Mucosa of gallbladder (tissue), 1 donor: ENCODE results near the gene ABCB8. TPM values are rescaled to one million over a fixed set of nuclear protein-coding genes. Genes with fewer than 3 reads are reported as not detected.

Source experiments
- DNase-seq: peaks from one replicate; pipeline ENCODE4 v3.0.0-alpha.2; 2020; ENCODE audit warnings: low spot score
- total RNA-seq: library from RNA; stranded (reverse); gene quantifications from one replicate; pipeline ENCODE4 v1.2.1, GENCODE V29; 2021
- donor health status: DM: no; HTN: no; CAD: no.

Gene ABCB8
- total RNA-seq, 1 donor from 2014 or later = 43.9 TPM

DNA sequence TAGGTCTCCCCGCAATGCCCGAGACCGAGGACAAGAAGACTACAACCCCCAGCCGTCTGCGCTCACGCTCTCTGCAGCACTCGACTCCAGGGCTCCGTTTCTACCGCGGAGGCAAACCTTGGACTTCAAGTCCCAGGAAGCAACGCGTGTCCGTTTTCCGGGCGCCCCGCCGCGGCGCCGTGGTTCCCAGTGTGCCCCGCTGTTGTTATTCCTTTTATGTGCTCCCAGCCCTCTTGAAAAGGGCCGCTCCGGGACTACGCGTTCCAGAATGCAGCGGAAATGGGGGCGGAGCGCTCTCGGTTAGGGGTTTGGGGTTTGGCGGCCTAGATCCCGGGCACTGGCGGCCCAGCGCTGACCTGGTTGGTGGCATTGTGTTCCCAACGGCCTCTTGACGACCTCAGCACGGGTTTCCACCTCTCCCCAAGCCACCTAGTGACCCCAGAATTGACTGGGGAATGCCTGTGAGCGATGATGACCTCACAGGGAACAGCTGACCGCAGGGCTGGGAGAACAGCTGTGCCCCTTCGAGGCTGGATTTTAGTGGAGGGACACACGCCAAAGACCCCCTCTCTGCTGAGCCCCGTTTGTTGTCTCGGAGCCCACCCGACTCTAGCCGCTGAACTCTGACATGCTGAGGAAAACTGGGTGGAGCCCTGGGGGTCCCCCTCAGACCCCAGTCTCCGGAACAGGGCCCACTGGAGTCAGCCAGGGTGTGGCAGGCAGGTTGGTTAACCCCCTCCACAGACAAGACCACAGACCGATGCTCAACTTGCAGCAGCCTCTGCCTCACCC is 29.9 kb downstream of the ABCB8 start:
- peak; percentile 99 for DNase-seq

DNA sequence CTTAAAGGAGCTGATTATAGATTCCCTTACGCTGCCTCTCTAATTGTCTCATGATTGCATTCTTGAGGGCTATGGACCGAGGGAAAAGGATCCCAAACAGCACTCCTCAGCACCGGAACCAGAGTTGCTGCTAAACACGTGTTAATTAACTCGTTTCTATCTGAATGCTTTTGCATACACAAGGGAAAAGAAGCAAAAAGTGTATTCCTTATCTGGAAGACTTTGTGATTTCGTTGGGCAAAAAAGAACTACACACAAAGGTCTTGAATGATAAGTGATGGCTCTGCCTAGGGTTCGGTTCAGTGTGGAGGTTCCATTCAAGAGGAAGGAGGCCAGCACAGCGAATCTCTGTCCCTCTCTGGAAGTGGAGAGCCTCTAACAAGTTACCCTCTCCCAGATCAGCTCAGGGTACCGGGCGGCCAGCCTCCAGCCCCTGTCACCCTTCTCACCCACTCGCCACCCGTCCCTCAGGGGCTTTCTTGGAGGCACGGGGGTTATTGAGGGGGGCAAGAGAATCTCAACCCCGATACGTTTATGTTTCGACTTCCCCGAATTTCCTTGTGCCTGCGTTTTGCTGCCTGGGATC is 30.6 kb downstream of the ABCB8 start:
- no peak for DNase-seq

DNA sequence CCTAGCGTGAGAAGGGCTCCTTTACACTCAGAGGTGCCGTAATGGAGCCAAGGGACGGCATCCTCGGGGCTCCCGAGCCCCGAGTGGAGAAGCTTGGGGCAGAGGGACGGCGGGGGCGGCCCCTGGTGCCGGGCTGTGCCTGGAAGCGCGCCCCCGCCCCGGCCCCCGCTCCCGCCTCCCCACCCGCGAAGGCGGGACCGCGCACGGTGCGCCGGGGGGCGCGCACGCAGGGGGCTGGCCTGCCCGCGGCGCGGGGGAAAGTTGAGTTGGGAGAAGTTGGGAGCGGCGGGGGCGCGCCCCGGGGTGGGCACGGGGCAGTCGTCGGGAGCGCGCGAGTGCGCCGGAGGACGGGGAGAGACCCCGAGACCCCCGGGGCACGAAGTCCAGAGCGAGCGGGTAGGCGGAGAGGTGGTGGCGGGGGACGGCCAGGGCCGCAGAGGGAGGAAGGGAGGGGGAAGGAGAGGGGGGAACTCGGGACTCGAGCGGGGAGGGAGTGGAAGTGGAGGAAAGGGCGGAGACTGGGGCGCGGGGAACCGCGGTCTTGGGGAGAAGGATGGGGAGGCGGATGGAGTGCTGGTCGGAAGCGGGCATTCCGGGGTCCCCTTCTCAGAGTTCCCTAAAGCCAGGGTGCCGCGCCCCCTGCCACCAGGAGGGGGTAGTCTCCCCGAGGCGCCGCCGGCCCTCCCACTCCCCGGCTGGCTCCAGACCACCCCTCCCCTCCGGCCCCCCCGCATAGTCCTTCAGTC is 31.3 kb downstream of the ABCB8 start, which contains the start of gene SLC4A2:
Gene SLC4A2 (plus strand): TSS at position 223 of the 746 bp plus-strand sequence. CDS start 2,399 bp downstream, outside the sequence.
- DNase-seq = peak; percentile 69

DNA sequence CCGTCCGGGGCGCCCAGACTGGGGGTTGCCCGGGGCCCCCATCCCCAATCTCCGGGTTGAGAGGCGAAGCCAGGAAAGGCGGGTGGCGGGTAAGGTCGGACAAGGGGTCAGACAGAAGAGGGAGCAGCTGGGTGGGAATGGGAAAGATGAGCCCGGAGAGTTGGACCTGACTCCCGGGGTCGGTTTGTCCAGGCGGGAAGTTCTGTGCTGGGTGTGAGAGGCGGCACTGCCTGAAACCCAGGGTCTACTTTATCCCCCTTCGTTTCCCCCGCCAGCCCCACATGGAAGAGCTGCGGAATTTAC is 31.8 kb downstream of the ABCB8 start:
- DNase-seq = no peak

DNA sequence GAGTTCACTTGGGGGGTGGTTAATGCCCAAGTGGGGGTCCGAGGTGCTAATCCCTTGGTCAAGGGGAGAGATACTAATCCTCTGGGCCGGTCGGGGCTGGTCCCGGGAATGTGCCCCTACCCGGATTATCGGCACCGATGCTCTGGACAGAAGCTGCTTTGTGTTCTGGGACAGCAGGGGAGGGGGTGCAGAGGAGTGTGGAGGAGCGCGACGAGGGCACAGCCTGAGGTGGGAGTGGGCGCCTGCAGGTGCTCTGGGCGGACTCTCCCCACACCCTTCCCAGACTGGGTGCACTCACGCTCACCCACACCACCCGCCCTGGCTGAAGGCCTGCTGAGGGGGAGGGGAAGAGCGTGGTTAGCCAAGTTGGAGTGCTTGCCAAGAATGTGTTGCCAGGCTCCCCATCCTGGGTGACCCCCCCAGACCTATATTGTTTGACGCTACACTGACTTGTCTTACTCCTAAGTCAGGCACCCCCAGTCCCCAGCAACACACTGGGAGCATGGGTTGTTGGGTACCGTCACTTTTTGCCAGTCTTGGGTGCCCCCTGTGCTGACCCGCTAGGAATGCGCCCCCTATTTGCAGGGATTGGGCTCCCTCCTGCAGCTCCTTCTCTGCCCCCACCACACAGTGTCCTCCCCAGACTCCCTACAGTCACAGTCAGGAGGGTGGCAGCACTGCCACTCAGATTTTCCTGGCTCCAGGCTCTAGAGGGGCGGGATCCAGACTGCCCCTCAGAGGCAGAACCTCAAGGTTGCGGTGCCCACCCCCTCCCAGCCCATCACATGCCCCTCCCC is 32.4 kb downstream of the ABCB8 start:
- peak; percentile 57 for DNase-seq

DNA sequence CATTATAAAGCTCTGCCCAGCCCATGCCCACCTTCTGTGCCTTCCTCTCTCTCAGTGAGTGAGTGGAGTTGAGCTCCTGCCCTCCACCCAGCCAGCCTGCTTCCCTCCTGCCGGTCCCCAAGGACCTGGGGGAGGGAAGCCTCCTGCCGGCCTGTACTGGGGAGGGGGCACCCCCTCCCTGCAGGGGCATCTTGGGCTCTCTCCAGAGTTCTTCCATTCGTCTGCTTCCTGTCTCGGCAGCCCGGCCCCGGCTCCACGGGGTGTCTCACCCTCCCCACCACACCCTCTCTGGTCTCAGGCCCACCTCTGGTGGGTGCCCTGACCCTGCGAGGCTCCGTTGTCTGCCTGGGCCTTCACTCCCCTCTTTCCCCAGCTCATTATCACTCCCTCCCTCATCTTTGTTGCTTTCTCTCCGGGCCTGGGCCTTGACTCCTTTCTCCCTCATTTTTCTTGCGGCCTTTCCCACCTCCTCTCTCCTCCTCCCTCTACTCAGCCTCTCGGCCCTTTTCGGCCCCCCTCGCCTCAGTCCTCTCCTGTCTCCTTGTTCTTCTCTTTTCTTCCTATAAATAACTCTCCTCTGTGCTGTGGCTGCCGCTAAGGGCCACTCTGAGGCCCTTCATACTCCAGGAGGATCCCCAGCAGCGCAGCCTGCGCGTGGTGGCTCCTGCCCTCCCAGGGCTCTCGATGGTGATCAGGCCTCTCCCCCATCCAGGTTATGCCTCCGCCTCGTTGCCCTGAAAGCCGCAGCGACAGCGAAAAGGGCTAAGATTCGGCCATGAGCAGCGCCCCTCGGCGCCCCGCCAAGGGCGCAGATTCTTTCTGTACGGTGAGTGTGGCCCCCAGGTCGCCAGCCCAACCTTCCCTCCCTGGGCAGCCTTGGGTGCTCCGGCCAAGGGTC is 33.2 kb downstream of the ABCB8 start:
- no peak for DNase-seq

DNA sequence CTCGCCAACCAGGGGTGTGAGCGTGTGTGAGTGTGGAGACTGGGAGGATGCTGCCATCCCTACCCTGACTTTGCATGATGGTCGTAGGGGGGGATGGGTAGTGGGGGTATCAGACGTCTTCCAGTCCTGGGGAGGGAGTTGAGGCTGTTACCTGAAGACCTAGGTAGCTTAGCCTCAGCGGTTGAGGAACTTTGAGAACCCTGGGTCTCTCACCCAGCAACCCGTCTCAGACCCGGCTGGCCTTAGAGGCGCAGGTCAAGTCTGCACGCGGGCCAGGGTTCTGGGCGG is 33.8 kb downstream of the ABCB8 start:
- DNase-seq = no peak

DNA sequence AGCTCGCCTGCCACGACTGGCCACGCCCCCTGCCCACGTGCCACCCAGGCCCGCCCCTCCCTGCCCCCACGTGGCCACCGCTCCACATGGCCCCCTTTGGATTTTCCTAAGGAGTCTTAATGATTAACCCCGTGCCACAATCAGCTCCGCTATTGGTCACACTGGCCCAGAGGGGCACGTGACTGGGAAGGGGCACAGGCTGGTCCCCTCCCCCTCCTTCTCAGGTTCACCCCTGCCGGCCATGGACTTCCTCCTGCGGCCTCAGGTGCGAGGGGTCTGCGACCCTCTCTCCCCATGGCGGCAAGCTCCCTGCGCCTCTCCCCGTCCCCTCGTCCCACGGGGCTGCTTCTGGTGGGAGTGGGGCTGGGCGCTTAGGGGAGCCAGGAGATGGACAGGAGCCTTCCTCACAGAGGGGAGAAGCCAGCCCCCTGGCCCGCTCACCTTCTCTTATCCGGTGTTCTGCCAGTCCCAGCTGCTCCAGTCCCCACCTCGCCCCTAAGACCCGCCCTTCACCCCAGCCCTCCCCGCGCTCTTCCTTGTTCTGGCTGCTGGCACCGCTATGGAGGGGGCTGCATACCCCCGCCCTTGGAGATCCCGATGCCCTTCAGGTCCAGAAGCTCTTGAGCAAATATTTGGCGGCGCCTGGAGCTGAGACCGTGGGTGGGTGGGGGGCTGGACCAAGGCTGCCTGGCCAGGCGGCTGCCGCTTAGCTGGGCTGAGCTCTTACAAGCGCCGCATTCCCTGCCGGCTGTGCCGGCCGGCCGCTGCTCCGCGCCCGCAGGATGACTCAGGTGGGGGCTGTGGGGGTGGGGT is 34.4 kb downstream of the ABCB8 start:
- DNase-seq = peak; percentile 81

DNA sequence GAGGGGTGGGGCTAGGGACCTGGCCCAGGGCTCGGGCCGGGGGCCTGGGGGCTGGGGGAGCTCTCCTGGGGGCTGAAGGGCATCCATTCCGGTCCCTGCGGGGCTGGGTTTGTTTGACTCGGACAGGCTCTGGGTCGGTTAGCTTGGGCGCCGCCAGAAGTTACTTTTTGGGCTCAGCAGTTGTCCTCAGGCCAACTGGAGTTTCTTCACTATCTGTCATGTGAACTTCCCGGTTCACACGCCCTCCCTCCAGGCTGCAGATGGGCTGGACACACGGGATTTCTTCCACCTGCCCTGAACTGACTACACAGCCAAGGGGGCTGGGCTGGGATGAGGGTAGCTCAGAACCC is 34.9 kb downstream of the ABCB8 start:
- peak; percentile 49 for DNase-seq

DNA sequence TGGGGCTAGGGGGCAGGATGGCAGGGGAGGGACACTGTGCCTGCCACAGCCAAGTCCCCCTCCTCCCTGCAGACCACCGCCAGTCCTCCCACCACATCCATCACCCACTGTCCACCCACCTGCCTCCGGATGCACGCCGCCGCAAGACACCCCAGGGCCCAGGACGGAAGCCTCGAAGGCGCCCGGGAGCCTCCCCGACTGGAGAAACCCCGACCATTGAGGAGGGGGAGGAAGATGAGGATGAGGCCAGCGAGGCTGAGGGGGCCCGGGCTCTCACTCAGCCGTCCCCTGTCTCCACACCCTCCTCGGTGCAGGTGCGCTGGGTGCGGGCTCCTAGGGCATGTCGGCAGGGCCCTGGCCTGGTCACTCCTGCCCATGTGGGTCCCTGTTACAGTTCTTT is 36.2 kb downstream of the ABCB8 start:
- DNase-seq = no peak

DNA sequence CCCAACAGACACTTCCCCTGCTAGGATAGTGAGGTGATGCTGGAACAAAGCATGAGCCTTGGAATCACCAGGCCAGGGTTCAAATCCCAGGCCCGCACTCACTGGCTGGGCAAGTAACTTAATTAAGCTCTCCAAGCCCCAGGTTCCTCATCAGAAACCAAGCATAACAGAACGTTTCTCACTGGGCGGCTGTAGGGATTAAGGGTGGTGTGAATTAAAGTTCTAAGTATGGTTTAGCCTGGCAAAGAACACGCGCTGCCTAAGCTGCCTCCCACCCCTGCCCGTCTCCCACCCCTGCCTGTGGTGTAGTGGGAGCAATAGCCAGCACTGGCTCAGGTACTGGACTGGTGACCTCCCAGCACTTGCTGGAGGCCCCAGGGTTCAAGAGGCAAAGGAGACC is 36.7 kb downstream of the ABCB8 start:
- no peak for DNase-seq

DNA sequence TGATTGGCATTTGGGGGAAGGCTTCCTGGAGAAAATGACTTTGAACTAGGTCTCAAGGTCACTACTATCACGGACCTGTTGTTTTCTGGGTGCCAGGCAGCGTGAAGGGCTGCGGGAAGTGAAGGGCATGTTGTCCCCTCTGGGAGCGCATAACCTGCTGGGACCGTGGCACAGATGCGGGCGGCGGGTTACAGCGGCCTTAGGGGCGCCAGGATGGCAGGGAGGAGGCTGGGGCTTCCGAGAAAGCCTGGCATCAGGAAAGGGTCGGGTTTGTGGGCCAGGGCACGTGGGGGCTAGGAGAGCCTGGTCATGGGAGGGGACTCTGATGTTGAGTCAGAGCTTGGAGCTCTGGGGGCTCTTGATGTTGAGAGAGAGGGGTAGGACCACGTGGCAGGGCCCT is 37.3 kb downstream of the ABCB8 start:
- DNase-seq = no peak

DNA sequence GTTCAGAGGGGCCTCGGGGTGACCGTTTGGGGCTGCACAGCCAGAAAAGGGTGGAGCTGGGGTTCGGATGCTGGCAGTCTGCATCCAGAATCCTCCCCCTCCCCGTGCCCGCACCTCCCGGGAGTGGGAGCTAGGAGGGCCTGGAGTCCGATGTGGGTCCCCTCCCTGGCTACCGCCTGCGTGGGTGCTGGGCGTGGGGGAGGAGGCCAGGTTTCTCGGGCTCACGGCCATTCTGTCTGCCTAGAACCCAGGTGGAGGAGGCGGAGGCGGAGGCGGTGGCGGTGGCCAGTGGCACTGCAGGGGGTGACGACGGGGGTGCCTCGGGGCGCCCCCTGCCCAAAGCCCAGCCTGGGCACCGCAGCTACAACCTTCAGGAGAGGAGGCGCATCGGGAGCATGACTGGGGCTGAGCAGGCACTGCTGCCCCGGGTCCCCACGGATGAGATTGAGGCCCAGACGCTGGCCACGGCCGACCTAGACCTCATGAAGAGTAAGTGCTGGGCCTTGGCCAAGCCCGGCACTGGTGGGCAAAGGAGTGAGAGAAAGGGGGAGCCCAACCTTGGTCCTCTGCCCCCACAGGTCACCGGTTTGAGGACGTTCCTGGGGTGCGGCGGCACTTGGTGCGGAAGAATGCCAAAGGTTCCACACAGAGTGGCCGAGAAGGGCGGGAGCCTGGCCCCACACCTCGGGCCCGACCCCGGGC is 38.2 kb downstream of the ABCB8 start:
- no peak for DNase-seq

DNA sequence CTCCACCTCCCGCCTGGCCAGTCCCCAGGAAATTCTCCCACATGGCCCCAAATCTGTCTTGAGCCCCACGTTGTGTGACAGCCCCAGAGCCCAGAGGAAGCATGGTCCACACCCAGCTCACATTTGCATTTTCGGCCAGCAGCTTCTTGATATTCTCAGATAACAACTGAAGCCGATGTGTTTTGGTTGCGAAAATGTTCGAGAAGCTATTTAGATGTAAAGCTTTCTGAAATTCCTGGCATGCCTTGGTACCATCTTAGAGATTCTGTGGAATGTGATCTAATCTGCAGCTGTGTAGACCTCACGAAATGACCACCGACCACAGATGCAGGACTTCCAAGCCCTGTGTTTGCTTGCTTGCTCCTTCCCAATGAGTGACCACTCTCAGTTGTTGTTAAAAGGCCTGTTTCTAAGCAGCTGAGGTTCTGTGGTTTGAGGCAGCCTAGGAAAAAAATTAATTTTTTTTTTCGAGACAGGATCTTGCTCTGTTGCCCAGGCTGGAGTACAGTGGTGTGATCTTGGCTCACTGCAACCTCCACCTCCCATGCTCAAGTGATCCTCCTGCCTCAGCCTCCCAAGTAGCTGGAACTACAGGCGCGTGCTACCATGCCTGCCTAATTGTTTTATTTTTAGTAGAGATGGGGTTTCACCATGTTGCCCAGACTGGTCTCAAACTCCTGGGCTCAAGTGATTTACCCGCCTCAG is 40.0 kb downstream of the ABCB8 start:
- DNase-seq = no peak

DNA sequence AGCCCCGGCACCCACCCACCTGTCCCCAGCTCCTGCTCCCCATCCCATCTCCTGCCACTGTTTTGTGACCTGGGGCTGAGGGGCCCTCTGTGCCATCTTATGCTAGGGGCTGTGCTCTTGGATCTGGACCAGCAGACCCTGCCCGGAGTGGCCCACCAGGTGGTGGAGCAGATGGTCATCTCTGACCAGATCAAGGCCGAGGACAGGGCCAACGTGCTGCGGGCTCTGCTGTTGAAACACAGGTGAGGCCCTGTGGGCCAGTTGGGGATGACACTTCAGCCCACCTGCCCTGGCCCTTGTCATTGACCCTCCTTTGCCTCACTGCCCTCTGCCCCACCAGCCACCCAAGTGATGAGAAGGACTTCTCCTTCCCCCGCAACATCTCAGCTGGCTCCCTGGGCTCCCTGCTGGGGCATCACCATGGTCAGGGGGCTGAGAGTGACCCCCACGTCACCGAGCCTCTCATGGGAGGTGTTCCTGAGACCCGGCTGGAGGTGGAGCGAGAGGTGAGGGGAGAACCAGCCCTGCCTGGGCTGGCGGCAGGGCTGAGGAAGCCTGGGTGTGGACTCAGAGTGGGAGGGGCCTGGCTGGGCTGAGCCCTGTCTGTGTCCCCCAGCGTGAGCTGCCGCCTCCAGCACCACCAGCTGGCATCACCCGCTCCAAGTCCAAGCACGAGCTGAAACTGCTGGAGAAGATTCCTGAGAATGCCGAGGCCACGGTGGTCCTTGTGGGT is 41.8 kb downstream of the ABCB8 start:
- no peak for DNase-seq

DNA sequence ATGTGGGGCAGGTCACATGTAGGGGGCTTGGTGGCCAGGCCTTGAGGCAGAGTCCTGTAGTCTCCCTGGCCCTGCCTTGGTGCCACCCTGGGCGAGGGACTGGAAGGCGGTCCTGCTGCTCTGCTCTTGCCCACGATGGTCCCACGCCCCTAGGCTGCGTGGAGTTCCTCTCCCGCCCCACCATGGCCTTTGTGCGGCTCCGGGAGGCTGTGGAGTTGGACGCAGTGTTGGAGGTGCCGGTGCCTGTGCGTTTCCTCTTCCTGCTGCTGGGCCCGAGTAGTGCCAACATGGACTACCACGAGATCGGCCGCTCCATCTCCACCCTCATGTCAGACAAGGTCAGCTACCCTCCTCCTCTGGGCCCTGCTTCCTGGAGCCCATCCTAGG is 42.3 kb downstream of the ABCB8 start:
- DNase-seq = no peak

DNA sequence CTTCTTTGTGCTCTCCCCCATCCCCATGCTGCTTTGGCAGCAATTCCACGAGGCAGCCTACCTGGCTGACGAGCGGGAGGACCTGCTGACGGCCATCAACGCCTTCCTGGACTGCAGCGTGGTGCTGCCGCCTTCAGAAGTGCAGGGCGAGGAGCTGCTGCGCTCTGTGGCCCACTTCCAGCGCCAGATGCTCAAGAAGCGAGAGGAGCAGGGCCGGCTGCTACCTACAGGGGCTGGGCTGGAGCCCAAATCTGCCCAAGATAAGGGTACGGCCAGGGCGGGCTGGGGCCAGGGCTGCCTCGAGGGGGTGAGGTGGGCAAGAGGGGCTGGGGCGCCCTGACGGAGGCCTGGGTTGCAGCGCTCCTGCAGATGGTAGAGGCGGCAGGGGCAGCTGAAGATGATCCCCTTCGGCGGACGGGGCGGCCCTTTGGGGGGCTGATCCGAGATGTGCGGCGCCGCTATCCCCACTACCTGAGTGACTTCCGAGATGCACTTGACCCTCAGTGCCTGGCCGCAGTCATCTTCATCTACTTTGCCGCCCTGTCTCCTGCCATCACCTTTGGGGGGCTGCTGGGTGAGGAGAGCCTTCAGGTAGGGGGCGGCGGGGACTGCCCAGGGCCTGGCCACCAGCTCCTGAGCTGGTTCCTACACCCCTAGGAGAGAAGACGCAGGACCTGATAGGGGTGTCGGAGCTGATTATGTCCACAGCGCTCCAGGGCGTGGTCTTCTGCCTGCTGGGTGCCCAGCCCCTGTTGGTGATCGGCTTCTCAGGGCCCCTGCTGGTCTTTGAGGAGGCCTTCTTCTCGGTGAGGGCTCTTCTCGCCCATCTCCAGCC is 43.0 kb downstream of the ABCB8 start:
- DNase-seq = no peak

DNA sequence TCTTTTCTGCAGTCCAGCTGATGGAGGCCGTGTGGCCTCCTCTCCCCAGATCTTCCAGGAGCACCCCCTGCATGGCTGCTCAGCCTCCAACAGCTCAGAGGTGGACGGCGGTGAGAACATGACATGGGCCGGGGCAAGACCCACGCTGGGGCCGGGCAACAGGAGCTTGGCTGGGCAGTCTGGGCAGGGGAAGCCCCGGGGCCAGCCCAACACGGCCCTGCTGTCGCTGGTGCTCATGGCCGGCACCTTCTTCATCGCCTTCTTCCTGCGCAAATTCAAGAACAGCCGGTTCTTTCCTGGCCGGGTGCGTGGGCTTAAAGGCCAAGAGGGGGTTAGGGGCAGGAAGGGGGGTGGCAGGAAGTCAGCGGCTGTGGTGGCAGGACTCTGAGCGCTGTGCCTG is 45.7 kb downstream of the ABCB8 start:
- no peak for DNase-seq
